ENCODE measurements around the gene MYCBPAP. TPM values are rescaled to one million over a fixed set of nuclear protein-coding genes. Genes with fewer than 3 reads are reported as not detected.

The MYCBPAP gene, protein sequence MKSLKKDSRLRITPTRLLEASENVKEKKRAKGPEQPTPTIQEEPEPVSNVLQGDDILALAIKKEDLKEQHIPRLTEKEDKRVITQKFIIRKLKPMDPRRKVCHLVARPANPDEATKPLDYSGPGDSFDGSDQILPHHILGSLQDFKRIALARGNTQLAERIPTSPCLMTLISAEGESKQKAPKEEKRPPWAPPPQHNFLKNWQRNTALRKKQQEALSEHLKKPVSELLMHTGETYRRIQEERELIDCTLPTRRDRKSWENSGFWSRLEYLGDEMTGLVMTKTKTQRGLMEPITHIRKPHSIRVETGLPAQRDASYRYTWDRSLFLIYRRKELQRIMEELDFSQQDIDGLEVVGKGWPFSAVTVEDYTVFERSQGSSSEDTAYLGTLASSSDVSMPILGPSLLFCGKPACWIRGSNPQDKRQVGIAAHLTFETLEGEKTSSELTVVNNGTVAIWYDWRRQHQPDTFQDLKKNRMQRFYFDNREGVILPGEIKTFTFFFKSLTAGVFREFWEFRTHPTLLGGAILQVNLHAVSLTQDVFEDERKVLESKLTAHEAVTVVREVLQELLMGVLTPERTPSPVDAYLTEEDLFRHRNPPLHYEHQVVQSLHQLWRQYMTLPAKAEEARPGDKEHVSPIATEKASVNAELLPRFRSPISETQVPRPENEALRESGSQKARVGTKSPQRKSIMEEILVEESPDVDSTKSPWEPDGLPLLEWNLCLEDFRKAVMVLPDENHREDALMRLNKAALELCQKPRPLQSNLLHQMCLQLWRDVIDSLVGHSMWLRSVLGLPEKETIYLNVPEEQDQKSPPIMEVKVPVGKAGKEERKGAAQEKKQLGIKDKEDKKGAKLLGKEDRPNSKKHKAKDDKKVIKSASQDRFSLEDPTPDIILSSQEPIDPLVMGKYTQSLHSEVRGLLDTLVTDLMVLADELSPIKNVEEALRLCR
- 1.6 and 1.7 TPM in 2 replicates for total RNA-seq

GRCh38 chr17:50507871-50508572, at the start of gene MYCBPAP:
Gene MYCBPAP (plus strand): TSS chr17:50508439. CDS start chr17:50508675, 236 bp downstream.

DNA sequence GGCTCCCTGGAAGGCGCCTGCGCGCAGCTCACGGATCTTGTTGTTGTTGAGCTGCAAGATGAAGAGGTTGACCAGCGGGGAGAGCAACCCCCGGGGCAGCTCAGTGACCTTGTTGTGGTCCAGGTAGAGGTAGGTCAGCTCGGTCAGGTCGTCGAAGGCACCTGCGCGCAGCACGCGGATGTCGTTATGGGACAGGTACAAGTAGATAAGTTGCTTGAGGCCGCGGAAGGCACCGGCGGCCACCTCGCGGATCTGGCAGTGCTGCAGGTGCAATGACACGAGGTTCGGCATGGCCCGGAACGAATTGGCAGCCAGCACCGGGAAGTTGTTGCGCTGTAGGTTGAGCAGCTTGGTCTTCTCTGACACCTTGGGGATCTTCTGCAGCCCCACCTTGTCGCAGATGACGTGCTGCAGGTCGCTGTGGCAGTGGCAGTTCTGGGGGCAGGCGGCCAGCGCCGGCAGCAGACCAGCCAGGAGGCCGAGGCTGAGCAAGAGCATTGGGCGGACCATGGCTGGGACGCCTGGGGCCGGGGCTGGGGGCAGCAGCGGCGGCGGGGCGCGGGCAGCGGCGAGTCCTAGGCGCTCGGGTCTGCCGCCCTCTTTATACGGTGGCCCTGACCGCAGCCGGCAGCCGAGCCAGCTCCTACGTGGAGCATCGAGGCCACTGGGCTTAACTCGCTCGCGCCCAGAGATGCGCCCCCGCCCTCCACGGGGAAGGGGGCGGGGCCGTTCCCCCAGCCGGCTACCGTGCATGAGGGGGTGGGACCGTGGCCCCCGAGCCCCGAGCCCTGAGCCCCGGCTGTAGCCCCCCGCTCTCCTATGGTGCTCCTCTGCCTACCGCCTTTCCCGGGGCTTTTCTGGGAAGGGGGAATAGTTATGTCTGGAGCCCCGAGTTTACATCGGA, 39.7 kb upstream of the MYCBPAP start, which contains the start of gene CHAD:
TSS of gene CHAD (minus strand) at position 577 of the 904 bp plus-strand sequence. CDS start at position 510, 67 bp downstream.

GRCh38 chr17:50478391-50479381, 29.6 kb upstream of the MYCBPAP start, which contains the start of gene RSAD1:
Gene RSAD1 (plus strand): TSS chr17:50478860. CDS start chr17:50478885, 25 bp downstream.

DNA sequence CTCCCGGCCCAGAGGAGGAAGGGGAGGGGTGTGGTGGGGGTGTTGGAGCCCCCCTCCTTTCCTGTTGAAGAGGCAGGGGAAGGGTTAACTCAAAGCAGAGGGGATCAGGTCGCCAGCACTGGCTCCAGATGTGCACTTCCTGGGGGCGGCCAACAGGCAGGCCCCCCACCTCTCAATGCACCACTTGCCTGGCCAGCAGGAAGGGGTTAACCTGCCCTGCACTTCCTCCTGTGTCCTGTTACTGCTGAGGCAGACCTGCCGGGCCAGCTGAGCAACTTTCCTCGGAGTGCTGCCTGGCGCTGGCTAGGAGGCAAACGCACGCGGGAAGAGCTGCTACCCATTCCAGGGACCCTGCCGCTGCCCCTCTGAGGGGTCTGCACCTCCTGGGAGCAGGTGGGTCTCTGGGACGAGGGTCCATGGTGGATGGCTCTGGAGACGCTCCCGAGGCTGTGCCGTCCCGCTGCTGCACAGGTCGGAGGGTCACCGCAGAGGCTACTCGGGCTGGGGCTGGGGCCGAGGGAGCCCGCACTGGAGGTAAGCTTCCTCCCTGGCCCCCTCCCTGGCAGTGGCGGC, 24.3 kb downstream of the MYCBPAP start, which contains the start of gene EPN3:
TSS of gene EPN3 (plus strand) at position 284 of the 573 bp plus-strand sequence. CDS start 3,822 bp downstream, outside the sequence.

DNA sequence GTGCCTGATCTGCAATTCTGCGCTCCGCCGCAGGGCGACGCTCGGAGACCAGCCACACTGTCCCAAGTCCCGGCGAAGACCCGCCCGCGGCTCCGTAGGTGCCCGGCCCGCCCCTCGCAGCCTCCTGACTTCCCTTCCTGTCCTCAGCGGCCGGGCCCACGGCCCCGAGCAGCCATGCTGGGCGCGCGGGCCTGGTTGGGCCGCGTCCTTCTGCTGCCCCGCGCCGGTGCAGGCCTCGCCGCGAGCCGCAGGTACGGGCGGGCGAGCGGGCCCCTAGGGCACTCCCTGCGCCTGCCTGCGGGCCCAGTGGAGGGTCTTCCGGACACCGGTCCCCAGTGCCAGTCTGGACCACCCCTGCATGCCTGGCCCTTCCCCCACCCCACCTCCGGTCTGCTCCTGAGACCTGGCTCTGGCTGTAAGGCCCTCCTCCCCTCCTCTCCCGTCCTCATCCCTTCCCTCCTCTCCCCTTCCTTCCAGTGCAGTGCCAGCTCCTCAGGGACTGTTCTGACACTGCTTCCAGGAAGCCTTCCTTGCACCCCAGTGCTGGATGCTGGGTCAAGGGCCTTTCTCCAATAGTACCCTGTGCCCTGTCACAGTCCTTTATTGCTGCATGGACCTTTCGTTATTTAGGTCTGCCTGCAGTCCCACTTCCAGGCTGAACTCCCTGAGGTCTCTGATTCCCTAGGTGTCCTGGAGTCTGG, 38.9 kb downstream of the MYCBPAP start, which contains the start of gene SPATA20:
TSS of gene SPATA20 (plus strand) at position 140 of the 701 bp plus-strand sequence. CDS start at position 175, 35 bp downstream.

GRCh38 chr17:50560185-50560824, 52.1 kb downstream of the MYCBPAP start, which contains the start of gene CACNA1G:
Gene CACNA1G (plus strand): TSS chr17:50560715. CDS start chr17:50561460, 745 bp downstream.

Other genes with a start within 250 kb of the MYCBPAP start
- gene TMEM92, start 234.0 kb upstream of the MYCBPAP start, total RNA-seq: 0.07 TPM in 1 of 2 replicates, not detected in the other
- 72.3 and 98.2 TPM in 2 replicates for gene XYLT2, start 162.3 kb upstream of the MYCBPAP start, total RNA-seq
- 27.3 and 30.0 TPM in 2 replicates for gene MRPL27, start 135.3 kb upstream of the MYCBPAP start, total RNA-seq
- gene EME1, start 135.2 kb upstream of the MYCBPAP start, total RNA-seq: 2.0 and 4.0 TPM in 2 replicates
- 158 and 162 TPM in 2 replicates for gene LRRC59, start 110.9 kb upstream of the MYCBPAP start, total RNA-seq
- gene ACSF2, start 82.2 kb upstream of the MYCBPAP start, total RNA-seq: 17.5 and 36.8 TPM in 2 replicates
- gene CHAD, start 39.6 kb upstream of the MYCBPAP start, total RNA-seq: not detected in 2 replicates
- gene RSAD1, start 29.6 kb upstream of the MYCBPAP start, total RNA-seq: 13.8 and 25.9 TPM in 2 replicates
- gene EPN3, start 24.3 kb downstream of the MYCBPAP start, total RNA-seq: 0.07 TPM in 1 of 2 replicates, not detected in the other
- 57.2 and 57.9 TPM in 2 replicates for gene SPATA20, start 38.7 kb downstream of the MYCBPAP start, total RNA-seq
- 0.59 and 0.65 TPM in 2 replicates for gene CACNA1G, start 52.3 kb downstream of the MYCBPAP start, total RNA-seq
- 18.2 and 29.7 TPM in 2 replicates for gene ABCC3, start 126.4 kb downstream of the MYCBPAP start, total RNA-seq
- gene ANKRD40, start 199.5 kb downstream of the MYCBPAP start, total RNA-seq: 28.4 and 30.6 TPM in 2 replicates
- 18.5 and 20.4 TPM in 2 replicates for gene LUC7L3, start 211.2 kb downstream of the MYCBPAP start, total RNA-seq